ENCODE results near the gene TNFRSF25. TPM values are rescaled to one million over a fixed set of nuclear protein-coding genes. Genes with fewer than 3 reads are reported as not detected.
"Not testable (repeated sequence)": the region's sequence is repeated elsewhere in the genome, so short reads cannot be mapped to it uniquely, and the experiment has no call there.

Gene TNFRSF25
- total and polyA plus RNA-seq, 8 donors, result 0.98 to 26.7 (median 2.6) TPM

- no peak for ATAC-seq
- no peak for FAIRE-seq
These were observed 29.8 kb upstream of the TNFRSF25 start for GRCh38 chr1:6495540-6496364.

DNA sequence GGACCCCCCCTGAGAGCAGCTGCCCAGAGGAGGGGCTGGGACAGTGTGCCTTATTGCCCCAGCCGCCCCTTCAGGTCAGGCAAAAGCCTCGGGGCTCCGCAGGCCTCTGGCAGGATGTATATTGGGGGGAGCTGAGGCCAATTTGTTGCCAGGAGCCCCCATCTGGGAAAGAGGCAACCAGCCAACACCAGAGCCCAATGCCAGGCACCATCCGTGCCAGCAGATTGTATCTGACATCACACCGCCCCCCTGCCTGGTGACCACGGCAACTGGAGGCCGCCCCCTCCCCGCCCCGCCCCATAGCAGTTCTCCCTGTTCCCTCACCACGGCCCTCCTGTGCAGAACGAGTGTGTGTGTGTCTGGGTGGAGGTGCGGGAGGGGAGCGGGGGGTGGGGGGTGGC, 29.1 kb upstream of the TNFRSF25 start:
- DNase-seq, result peak in 1 of 6 donors; percentile 58
- 55 to 57% methylated on average over 11 to 13 of the region's 13 CpGs for WGBS, 2 donors
- Histone ChIP-seq H3K4me3 (no peak overlapping the region), H3K9me3 (no peaks in the 10 kb centered on the region), H3K36me3 (no peaks in the 10 kb centered on the region), H3K27me3 (no peaks in the 10 kb centered on the region), H3K4me1 (no peaks in the 10 kb centered on the region), H3K27ac (no peak overlapping the region)
- no peak for FAIRE-seq
- intact Hi-C loops (cut with DNase I), result no loop called here
- TF ChIP-seq, protein P1, sequence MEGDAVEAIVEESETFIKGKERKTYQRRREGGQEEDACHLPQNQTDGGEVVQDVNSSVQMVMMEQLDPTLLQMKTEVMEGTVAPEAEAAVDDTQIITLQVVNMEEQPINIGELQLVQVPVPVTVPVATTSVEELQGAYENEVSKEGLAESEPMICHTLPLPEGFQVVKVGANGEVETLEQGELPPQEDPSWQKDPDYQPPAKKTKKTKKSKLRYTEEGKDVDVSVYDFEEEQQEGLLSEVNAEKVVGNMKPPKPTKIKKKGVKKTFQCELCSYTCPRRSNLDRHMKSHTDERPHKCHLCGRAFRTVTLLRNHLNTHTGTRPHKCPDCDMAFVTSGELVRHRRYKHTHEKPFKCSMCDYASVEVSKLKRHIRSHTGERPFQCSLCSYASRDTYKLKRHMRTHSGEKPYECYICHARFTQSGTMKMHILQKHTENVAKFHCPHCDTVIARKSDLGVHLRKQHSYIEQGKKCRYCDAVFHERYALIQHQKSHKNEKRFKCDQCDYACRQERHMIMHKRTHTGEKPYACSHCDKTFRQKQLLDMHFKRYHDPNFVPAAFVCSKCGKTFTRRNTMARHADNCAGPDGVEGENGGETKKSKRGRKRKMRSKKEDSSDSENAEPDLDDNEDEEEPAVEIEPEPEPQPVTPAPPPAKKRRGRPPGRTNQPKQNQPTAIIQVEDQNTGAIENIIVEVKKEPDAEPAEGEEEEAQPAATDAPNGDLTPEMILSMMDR (IDR thresholded peaks at IDR 0.05), result no peak
- no peak for ATAC-seq

More at GRCh38 chr1:6495540-6496364, 29.8 kb upstream of the TNFRSF25 start:
- Histone ChIP-seq H3K4me1 (no peaks in the 10 kb centered on the region), H3K4me3 (no peak overlapping the region), H3K27ac (no peak overlapping the region), H3K9me3 (no peaks in the 10 kb centered on the region), H3K36me3 (no peaks in the 10 kb centered on the region), H3K27me3 (no peaks in the 10 kb centered on the region)
- TF ChIP-seq, protein P1 (IDR thresholded peaks at IDR 0.05), result no peak
- intact Hi-C loops (cut with DNase I), result no loop called here
- DNase-seq, result peak in 1 of 6 donors; percentile 29
- 86% methylated on average over 14 of the region's 14 CpGs for WGBS, 2 donors

DNA sequence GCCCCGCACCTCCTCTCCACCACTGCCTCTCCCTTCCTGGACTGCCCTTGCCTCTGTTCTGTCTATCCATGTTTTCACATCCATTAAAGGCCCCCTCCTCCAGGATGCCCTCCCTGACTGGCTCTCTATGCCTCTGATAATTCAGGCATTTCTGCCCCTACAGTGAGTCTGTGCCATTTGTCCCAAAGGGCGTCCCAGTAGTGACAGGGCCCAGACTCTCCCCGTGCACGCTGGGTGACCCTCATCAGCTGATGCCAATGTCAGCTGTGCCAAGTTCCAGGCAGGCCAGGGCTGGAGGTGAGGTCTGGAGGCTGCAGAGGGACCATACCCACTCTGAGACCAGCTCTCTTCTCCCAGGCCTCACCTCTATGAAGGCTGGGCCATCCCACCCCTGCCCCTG, 28.7 kb upstream of the TNFRSF25 start:
- Histone ChIP-seq H3K27me3 (no peaks in the 10 kb centered on the region), H3K4me1 (no peaks in the 10 kb centered on the region), H3K27ac (no peak overlapping the region), H3K36me3 (no peaks in the 10 kb centered on the region), H3K4me3 (no peak overlapping the region), H3K9me3 (no peaks in the 10 kb centered on the region)
- ATAC-seq (no peak), FAIRE-seq (no peak), DNase-seq (no peak)
- intact Hi-C loops (cut with DNase I), result no loop called here
- TF ChIP-seq, protein P1 (IDR thresholded peaks at IDR 0.05), result no peak
- WGBS, 2 donors, result 61 to 73% methylated on average over 4 of the region's 4 CpGs

DNA sequence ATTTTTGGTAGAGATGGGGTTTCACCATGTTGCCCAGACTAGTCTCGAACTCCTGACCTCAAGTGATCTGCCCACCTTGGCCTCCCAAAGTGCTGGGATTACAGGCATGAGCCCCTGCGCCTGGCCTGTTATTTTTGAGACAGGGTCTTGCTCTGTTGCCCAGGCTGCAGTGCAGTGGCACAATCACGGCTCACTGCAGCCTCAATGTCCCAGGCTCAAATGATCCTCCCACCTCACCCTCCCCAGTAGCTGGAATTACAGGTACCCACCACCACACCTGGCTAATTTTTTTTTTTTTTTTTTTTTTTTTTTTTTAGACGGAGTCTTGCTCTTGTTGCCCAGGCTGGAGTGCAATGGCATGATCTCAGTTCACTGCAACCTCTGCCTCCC, 27.9 kb upstream of the TNFRSF25 start:
- WGBS, 2 donors, result 85 to 96% methylated on average over 3 to 4 of the region's 4 CpGs
- H3K4me1 ChIP-seq; H3K27ac ChIP-seq; FAIRE-seq; ATAC-seq; H3K27me3 ChIP-seq; H3K36me3 ChIP-seq; H3K9me3 ChIP-seq; H3K4me3 ChIP-seq; DNase-seq; intact Hi-C loops (cut with DNase I): not testable (repeated sequence)

DNA sequence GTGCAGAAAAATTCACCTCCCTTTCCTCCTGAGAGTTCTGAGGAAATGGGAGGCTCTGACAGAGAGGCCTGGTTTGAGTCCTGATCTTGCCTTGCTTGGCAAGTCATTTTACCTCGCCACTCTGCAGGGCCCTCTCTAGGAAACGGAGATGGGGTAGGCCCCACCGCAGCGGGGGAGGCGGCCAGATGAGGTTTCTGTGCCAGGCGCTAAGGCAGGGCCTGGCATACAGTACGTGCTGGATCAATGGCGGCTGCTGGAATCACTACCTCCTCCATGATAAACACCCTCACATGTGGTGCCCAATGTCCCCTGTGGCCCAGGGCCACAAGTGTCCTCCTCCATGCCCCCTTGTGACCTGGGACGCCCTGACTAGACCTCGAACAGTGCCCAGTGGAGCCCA, 26.0 kb upstream of the TNFRSF25 start:
- no peak for FAIRE-seq

More for the DNA sequence above, 26.0 kb upstream of the TNFRSF25 start:
- Histone ChIP-seq H3K27ac (no peak overlapping the region), H3K27me3 (no peaks in the 10 kb centered on the region), H3K36me3 (no peaks in the 10 kb centered on the region), H3K4me1 (no peaks in the 10 kb centered on the region), H3K9me3 (no peaks in the 10 kb centered on the region), H3K4me3 (no peak overlapping the region)
- TF ChIP-seq, protein P1 (IDR thresholded peaks at IDR 0.05), result no peak
- 69 to 73% methylated on average over 10 of the region's 10 CpGs for WGBS, 2 donors
- intact Hi-C loops (cut with DNase I), result no loop called here
- DNase-seq, result peak in 1 of 6 donors; percentile 40
- ATAC-seq, result no peak

Measured in pancreas (tissue), 10 donors.